ENCODE data around the gene FTO. TPM values are rescaled to one million over a fixed set of nuclear protein-coding genes. Genes with fewer than 3 reads are reported as not detected.

FTO gene
- total and polyA plus RNA-seq, 2 donors from 2014 or later: 22.3 to 116 TPM

DNA sequence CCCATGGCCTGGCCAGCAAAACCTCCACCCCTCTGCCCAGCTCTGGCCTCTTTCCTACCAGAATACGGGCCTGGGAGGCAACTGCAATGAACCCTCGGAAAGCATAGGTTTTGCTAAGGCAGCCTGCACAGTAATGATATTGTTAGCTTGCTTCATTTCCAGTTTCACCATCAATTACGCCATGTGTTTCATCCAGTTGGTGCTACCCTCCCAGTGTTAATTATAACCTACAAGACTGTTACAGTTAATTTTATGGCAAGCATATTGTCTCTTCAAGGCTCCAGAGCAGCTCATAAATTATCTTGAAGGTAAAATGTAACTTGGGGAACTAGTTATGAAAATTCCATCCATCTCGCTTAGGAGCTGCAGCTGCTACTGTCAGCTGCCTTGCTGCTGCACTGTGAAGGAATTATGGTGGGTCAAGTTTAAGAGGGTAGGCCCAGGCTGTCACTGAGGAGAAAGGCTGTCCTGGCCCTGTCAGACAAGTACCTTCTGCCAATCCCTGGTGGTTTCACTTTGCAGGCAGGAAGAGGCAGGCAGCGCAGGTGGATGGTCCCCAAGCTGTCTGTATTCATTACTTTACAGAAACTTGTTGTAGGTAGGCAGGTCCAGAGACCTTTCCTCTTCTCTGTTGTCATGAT lies 242.9 kb downstream of the FTO start:
- Histone ChIP-seq H3K9ac (ENCODE audit: low read length in 3 of 3) (no peak overlapping the region), H3K9me3 (ENCODE audit: control insufficient read depth in 2 of 3, insufficient read depth in 1 of 3, low read length in 3 of 3) (no peaks in the 10 kb centered on the region), H3K4me3 (ENCODE audit: low read length in 3 of 3) (no peak overlapping the region), H3K4me1 (ENCODE audit: control insufficient read depth in 2 of 3, insufficient read depth in 2 of 3, low read depth in 1 of 3, low read length in 3 of 3) (no peaks in the 10 kb centered on the region), H3K27ac (ENCODE audit: low read depth in 2 of 2, low read length in 2 of 2) (no peak overlapping the region), H3K27me3 (ENCODE audit: control insufficient read depth, insufficient read depth, low read length) (no peaks in the 10 kb centered on the region), H3K36me3 (ENCODE audit: control insufficient read depth in 2 of 3, insufficient read depth in 3 of 3, low read length in 3 of 3) (peaks cover 0 to 2% (median 0%) of the 10 kb centered on the region in 3 donors)
- FAIRE-seq (no peak), DNase-seq (peak in 2 of 5 donors; percentile 30)
- TF ChIP-seq, protein P1, sequence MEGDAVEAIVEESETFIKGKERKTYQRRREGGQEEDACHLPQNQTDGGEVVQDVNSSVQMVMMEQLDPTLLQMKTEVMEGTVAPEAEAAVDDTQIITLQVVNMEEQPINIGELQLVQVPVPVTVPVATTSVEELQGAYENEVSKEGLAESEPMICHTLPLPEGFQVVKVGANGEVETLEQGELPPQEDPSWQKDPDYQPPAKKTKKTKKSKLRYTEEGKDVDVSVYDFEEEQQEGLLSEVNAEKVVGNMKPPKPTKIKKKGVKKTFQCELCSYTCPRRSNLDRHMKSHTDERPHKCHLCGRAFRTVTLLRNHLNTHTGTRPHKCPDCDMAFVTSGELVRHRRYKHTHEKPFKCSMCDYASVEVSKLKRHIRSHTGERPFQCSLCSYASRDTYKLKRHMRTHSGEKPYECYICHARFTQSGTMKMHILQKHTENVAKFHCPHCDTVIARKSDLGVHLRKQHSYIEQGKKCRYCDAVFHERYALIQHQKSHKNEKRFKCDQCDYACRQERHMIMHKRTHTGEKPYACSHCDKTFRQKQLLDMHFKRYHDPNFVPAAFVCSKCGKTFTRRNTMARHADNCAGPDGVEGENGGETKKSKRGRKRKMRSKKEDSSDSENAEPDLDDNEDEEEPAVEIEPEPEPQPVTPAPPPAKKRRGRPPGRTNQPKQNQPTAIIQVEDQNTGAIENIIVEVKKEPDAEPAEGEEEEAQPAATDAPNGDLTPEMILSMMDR (IDR thresholded peaks at IDR 0.05; ENCODE audit: borderline replicate concordance, extremely low read depth, insufficient read depth): no peak
- intact Hi-C loops (cut with DNase I): no loop called here

DNA sequence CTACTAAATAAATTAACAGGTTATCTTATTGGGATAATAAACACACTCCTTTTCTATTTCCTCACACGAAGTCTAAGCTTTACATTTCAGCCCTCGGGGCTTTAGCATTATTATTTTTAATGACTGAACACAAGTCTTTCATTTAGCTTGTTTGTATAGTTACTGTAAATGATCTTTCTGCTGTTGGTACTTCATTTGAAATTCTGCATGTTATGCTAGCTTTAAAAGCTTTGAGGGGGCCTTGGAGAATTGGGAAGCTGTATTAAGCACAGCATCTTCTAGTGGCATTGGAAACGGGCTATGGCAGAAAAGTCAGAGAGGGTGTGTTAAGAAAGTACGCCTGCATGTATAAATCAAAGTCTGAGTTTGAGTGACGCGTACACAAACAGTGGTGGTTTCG lies 243.7 kb downstream of the FTO start:
- no peak overlapping the region for H3K27ac ChIP-seq (ENCODE audit: low read depth in 2 of 2, low read length in 2 of 2)
- no peaks in the 10 kb centered on the region for H3K4me1 ChIP-seq (ENCODE audit: control insufficient read depth in 2 of 3, insufficient read depth in 2 of 3, low read depth in 1 of 3, low read length in 3 of 3)
- no peaks in the 10 kb centered on the region for H3K36me3 ChIP-seq (ENCODE audit: control insufficient read depth in 2 of 3, insufficient read depth in 3 of 3, low read length in 3 of 3)
- DNase-seq (no peak), FAIRE-seq (no peak)
- H3K9me3 ChIP-seq (ENCODE audit: control insufficient read depth in 2 of 3, insufficient read depth in 1 of 3, low read length in 3 of 3): no peaks in the 10 kb centered on the region
- intact Hi-C loops (cut with DNase I): no loop called here
- TF ChIP-seq, protein P1 (IDR thresholded peaks at IDR 0.05; ENCODE audit: borderline replicate concordance, extremely low read depth, insufficient read depth): no peak
- H3K4me3 ChIP-seq (ENCODE audit: low read length in 3 of 3): no peak overlapping the region
- H3K9ac ChIP-seq (ENCODE audit: low read length in 3 of 3): no peak overlapping the region
- H3K27me3 ChIP-seq (ENCODE audit: control insufficient read depth, insufficient read depth, low read length): no peaks in the 10 kb centered on the region

GRCh38 chr16:53948326-53948725 lies 244.4 kb downstream of the FTO start:
- H3K9me3 ChIP-seq (ENCODE audit: control insufficient read depth in 2 of 3, insufficient read depth in 1 of 3, low read length in 3 of 3): no peaks in the 10 kb centered on the region
- no peaks in the 10 kb centered on the region for H3K27me3 ChIP-seq (ENCODE audit: control insufficient read depth, insufficient read depth, low read length)
- FAIRE-seq (no peak), DNase-seq (no peak)
- H3K27ac ChIP-seq (ENCODE audit: low read depth in 2 of 2, low read length in 2 of 2): no peak overlapping the region
- no peaks in the 10 kb centered on the region for H3K36me3 ChIP-seq (ENCODE audit: control insufficient read depth in 2 of 3, insufficient read depth in 3 of 3, low read length in 3 of 3)
- no peak overlapping the region for H3K9ac ChIP-seq (ENCODE audit: low read length in 3 of 3)
- intact Hi-C loops (cut with DNase I): no loop called here
- TF ChIP-seq, protein P1 (IDR thresholded peaks at IDR 0.05; ENCODE audit: borderline replicate concordance, extremely low read depth, insufficient read depth): no peak
- H3K4me1 ChIP-seq (ENCODE audit: control insufficient read depth in 2 of 3, insufficient read depth in 2 of 3, low read depth in 1 of 3, low read length in 3 of 3): no peaks in the 10 kb centered on the region
- no peak overlapping the region for H3K4me3 ChIP-seq (ENCODE audit: low read length in 3 of 3)

Data from kidney (tissue), 14 donors.